OCI-LY7 (cell line): ENCODE measurements around the gene SMYD3. TPM values are rescaled to one million over a fixed set of nuclear protein-coding genes. Genes with fewer than 3 reads are reported as not detected.

Source experiments
- BruUV-seq: library from RNA; stranded (reverse); fragments of 400-500 nt; replicated peaks from 2 replicates; lab custom pipeline; 2021; lab: Mats Ljungman, UMichigan
- CTCF ChIA-PET: fragments of 300-600 bp; sonication (Branson Sonifier 250); formaldehyde crosslinking; loops from one replicate; lab custom pipeline; 2022; ENCODE audit warnings: antibody characterized with exemption; ENCODE audit not compliant: unreplicated experiment; lab: Charles Lee
- POLR2A ChIA-PET: fragments of 300-600 bp; sonication (Branson Sonifier 250); formaldehyde crosslinking; loops from one replicate; lab custom pipeline; 2022; ENCODE audit warnings: antibody characterized with exemption; lab: Charles Lee
- DNase-seq: peaks from one replicate; pipeline ENCODE4 v3.0.0-alpha.2; 2015; ENCODE audit warnings: low spot score
- H2AFZ ChIP-seq: fragments of 200-600 bp; sonication (generic), shearing (Covaris generic); 2 replicates; pipeline ENCODE4 v1.6.1; 2014; ENCODE audit warnings: mild to moderate bottlenecking, antibody characterized with exemption, low read length, moderate library complexity
- H3K27ac ChIP-seq: fragments of 200-600 bp; sonication (generic); 2 replicates; pipeline ENCODE4 v1.5.1; 2014; ENCODE audit warnings: mixed run types, low read depth, mild to moderate bottlenecking, moderate library complexity, low read length, inconsistent platforms; ENCODE audit not compliant: poor library complexity, severe bottlenecking
- H3K36me3 ChIP-seq: fragments of 200-600 bp; sonication (generic); 2 replicates; pipeline ENCODE4 v1.6.1; 2014; ENCODE audit warnings: mild to moderate bottlenecking, antibody characterized with exemption, low read length, moderate library complexity, mixed read lengths; ENCODE audit not compliant: insufficient read depth
- H3K4me1 ChIP-seq: fragments of 200-600 bp; sonication (generic); 2 replicates; pipeline ENCODE4 v1.5.1; 2014; ENCODE audit warnings: mild to moderate bottlenecking, low read length; ENCODE audit not compliant: insufficient read depth, poor library complexity, severe bottlenecking
- H3K4me2 ChIP-seq: fragments of 200-600 bp; sonication (generic); 2 replicates; pipeline ENCODE4 v1.6.1; 2014; ENCODE audit warnings: mild to moderate bottlenecking, low read length
- H3K4me3 ChIP-seq: fragments of 200-600 bp; sonication (generic); 2 replicates; pipeline ENCODE4 v1.5.1; 2014; ENCODE audit warnings: mild to moderate bottlenecking, low read depth, low read length; ENCODE audit not compliant: poor library complexity, severe bottlenecking
- H3K79me2 ChIP-seq: fragments of 200-600 bp; sonication (generic); 2 replicates; pipeline ENCODE4 v1.6.1; 2016; ENCODE audit warnings: low read depth, mild to moderate bottlenecking, low read length, moderate library complexity, mixed read lengths; ENCODE audit not compliant: insufficient read depth
- H3K9me2 ChIP-seq: fragments of 200-600 bp; sonication (generic); 2 replicates; pipeline ENCODE4 v1.6.1; 2016; ENCODE audit warnings: mild to moderate bottlenecking, low read length, mixed read lengths; ENCODE audit not compliant: insufficient read depth
- H3K9me3 ChIP-seq: fragments of 200-600 bp; sonication (generic); 2 replicates; pipeline ENCODE4 v1.6.1; 2014; ENCODE audit warnings: mild to moderate bottlenecking, mixed run types, low read length, mixed read lengths
- H4K20me1 ChIP-seq: fragments of 200-600 bp; sonication (generic); 2 replicates; pipeline ENCODE4 v1.6.1; 2014; ENCODE audit warnings: mild to moderate bottlenecking, antibody characterized with exemption, low read length, moderate library complexity, mixed read lengths; ENCODE audit not compliant: insufficient read depth
- EZH2phosphoT487 ChIP-seq: fragments of 200-600 bp; sonication (generic); IDR thresholded peaks from 2 replicates; pipeline ENCODE4 v1.6.1; 2018; ENCODE audit warnings: low read depth, borderline replicate concordance, mild to moderate bottlenecking, mixed run types, antibody characterized with exemption, low read length, moderate library complexity, mixed read lengths
- intact Hi-C: fragments of 100-400 bp; cut with micrococcal nuclease; formaldehyde crosslinking; loops from one replicate; pipeline ENCODE4 v1.10.0; 2022; ENCODE audit not compliant: unreplicated experiment
- total RNA-seq, 2 experiments: library from RNA; depleted of rRNA in 1 of 2; stranded (reverse); fragments of >200 nt in 1 of 2; shearing (Covaris generic) in 1 of 2; gene quantifications; 2 replicates each; pipeline ENCODE4 v1.2.3, GENCODE V29; 2014 to 2022
- TF ChIP-seq, protein P1 (sequence below): fragments of 200-600 bp; sonication (generic); conservative IDR thresholded peaks from 2 replicates; pipeline ENCODE4 v1.5.1; 2014; ENCODE audit warnings: mild to moderate bottlenecking, antibody characterized with exemption, low read length, moderate library complexity, mixed read lengths

Gene SMYD3
- total RNA-seq, 2 experiments from 2014 or later: 28.9 to 34.5 TPM

DNA sequence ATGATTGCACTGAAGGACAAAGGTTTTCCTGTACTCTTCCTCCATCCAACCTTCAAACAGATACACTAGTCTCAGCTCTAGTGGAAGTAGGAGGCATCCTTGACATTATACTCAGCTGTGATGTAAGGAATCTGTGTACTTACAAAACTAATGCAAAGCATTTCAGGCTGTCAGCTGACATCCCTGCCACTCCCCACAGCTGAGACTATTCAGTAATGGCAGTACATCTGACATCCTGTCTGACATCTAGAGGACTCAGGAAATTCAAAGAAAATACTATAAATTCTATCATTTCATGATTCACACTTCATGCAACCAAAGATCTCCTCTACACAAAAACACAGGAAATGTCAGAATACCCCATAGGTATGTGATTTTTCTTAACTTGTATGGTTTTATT is 325.8 kb downstream of the SMYD3 start:
- ChIA-PET CTCF (no interaction called here), POLR2A (no interaction called here)
- Histone ChIP-seq H4K20me1 (no peaks in the 10 kb centered on the region), H3K4me3 (no peak overlapping the region), H2AFZ (no peak overlapping the region), H3K4me1 (no peaks in the 10 kb centered on the region), H3K9me2 (no peaks in the 10 kb centered on the region), H3K9me3 (no peaks in the 10 kb centered on the region), H3K79me2 (no peaks in the 10 kb centered on the region), H3K4me2 (no peak overlapping the region), H3K36me3 (no peaks in the 10 kb centered on the region), H3K27ac (no peak overlapping the region)
- intact Hi-C loops: no loop called here
- DNase-seq: peak; percentile 1
- TF ChIP-seq, protein P1, sequence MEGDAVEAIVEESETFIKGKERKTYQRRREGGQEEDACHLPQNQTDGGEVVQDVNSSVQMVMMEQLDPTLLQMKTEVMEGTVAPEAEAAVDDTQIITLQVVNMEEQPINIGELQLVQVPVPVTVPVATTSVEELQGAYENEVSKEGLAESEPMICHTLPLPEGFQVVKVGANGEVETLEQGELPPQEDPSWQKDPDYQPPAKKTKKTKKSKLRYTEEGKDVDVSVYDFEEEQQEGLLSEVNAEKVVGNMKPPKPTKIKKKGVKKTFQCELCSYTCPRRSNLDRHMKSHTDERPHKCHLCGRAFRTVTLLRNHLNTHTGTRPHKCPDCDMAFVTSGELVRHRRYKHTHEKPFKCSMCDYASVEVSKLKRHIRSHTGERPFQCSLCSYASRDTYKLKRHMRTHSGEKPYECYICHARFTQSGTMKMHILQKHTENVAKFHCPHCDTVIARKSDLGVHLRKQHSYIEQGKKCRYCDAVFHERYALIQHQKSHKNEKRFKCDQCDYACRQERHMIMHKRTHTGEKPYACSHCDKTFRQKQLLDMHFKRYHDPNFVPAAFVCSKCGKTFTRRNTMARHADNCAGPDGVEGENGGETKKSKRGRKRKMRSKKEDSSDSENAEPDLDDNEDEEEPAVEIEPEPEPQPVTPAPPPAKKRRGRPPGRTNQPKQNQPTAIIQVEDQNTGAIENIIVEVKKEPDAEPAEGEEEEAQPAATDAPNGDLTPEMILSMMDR: no peak
- no peak for TF ChIP-seq EZH2phosphoT487
- no TSS peak for BruUV-seq

DNA sequence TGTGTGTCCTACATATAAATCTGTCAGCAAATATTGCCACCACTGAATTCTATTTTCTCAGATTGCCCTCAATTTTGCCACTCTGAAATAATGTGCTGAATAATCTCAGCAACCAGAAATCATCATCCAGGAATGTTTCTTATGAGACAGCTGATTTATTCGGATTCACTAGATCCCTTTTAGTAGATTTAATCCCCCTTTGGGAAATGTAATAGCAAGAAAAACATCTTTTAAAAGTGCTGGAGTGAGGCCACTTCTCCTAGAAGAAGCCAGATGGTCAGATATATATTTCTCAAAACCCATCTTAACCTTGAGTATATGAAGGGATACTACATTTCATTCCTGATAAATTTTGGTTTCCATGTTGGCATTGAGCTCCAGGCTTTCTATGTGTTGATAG is 327.7 kb downstream of the SMYD3 start:
- Histone ChIP-seq H3K4me1 (no peaks in the 10 kb centered on the region), H3K4me2 (no peak overlapping the region), H3K4me3 (no peak overlapping the region), H3K36me3 (no peaks in the 10 kb centered on the region), H3K9me2 (no peaks in the 10 kb centered on the region), H4K20me1 (no peaks in the 10 kb centered on the region), H3K79me2 (no peaks in the 10 kb centered on the region), H3K27ac (no peak overlapping the region), H2AFZ (no peak overlapping the region), H3K9me3 (no peaks in the 10 kb centered on the region)
- DNase-seq: no peak
- POLR2A ChIA-PET: no interaction called here
- intact Hi-C loops: no loop called here
- no peak for TF ChIP-seq EZH2phosphoT487
- TF ChIP-seq, protein P1: no peak
- no TSS peak for BruUV-seq
- CTCF ChIA-PET: no interaction called here

DNA sequence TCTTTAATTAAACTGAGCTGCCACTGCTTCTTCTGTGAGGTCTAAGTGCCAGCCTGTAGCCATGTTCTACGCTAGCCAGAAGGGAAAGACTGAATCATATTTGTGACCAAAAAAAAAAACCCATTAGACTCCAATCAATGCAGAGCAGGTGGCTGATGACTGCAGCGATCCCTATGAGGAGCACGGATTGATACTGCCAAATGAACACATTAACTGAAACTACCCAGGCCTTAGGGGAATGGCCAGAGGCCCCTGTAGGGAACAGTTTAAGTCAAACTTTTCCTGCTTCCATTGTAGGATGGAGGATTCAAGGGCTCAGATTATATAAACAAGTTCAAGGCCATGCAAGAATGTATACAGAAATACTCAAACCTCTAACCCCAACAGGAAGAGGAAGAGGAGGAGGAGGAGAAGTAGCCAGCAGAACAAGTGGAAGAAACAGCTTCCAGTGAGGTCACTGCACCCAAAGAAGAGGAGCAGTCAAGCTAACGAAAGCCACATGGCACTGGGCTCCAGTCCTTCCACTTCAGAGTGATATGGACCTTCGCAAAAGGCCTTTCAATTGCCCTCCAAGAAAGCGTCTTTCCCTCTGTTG is 328.3 kb downstream of the SMYD3 start:
- Histone ChIP-seq H3K36me3 (no peaks in the 10 kb centered on the region), H3K79me2 (no peaks in the 10 kb centered on the region), H3K27ac (no peak overlapping the region), H3K4me1 (no peaks in the 10 kb centered on the region), H3K9me3 (no peaks in the 10 kb centered on the region), H3K9me2 (no peaks in the 10 kb centered on the region), H3K4me3 (no peak overlapping the region), H4K20me1 (no peaks in the 10 kb centered on the region), H3K4me2 (no peak overlapping the region), H2AFZ (no peak overlapping the region)
- DNase-seq: no peak
- POLR2A ChIA-PET: interaction anchor here (0.6 to 0.7 kb wide), 2 partner anchors 27 to 105 kb away, joined by 3 to 4 read pairs; no protein-coding TSS in a partner anchor
- TF ChIP-seq, protein P1: no peak
- TF ChIP-seq EZH2phosphoT487: no peak
- CTCF ChIA-PET: no interaction called here
- BruUV-seq: no TSS peak
- intact Hi-C loops: no loop called here
